ENCODE measurements around the gene PTP4A2. TPM values are rescaled to one million over a fixed set of nuclear protein-coding genes. Genes with fewer than 3 reads are reported as not detected.
"Not testable (repeated sequence)": the region's sequence is repeated elsewhere in the genome, so short reads cannot be mapped to it uniquely, and the experiment has no call there.

Gene PTP4A2
- total RNA-seq, 2 donors from 2014 or later, result 240 to 332 TPM

DNA sequence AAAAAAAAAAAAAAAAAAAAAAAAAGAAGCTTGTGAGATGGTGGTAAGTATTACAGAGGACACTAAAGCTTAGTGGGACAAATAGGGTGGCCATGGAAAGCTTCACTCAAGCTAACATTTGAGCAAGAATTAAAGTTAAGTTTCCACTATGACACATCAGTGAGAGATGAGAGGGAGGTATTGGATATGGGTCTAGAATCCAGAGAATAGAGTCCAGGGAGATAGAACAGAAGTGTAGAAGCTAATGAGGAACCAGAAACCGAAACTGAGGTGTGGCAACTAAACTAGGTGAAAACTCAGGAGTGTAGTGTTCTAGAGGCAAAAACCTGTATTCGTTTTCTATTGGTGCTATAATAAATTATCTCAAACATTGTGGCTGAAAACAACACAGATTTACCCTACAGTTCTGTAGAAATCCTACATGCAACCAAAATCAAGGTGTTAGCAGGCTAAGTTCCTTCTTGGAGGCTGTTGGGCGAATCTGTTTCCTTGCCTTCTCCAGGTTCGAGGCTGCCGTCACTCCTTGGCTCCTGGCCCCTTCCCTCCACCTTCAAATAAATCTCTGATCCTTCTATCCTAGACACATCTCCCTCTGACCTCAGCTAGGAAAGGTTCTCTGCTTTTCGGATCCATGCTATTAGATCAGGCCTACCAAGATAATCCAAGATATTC lies 36.2 kb downstream of the PTP4A2 start:
- no peak overlapping the region for H3K27ac ChIP-seq
- no peaks in the 10 kb centered on the region for H3K36me3 ChIP-seq
- no peaks in the 10 kb centered on the region for H3K4me1 ChIP-seq
- no peaks in the 10 kb centered on the region for H3K27me3 ChIP-seq
- TF ChIP-seq CTCF (IDR thresholded peaks at IDR 0.05), result no peak
- H3K4me3 ChIP-seq, result no peak overlapping the region
- no peaks in the 10 kb centered on the region for H3K9me3 ChIP-seq
- no peak overlapping the region for H3K9ac ChIP-seq (ENCODE audit: low read depth in 2 of 2, low read length in 2 of 2)
- intact Hi-C loops (cut with DNase I), result no loop called here
- no peak for DNase-seq

DNA sequence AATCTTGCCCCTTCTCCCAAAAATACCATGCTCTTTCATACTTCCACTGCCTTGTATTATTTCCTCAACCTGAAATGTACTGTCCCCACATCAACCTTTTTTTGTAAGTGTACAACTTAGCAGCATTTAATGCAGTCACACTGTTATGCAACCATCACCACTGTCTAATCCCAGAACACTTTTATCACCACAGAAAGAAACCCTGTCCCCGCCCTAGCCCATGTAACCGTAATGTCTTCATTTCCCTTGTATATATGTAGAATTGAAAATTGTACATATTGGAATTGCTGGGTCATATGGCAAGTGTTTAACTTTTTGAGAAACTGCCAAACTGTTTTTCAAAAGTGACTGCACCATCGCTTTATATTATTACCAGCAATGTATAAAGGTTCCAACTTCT lies 37.4 kb downstream of the PTP4A2 start:
- H3K9ac ChIP-seq (ENCODE audit: low read depth in 2 of 2, low read length in 2 of 2), result no peak overlapping the region

DNA sequence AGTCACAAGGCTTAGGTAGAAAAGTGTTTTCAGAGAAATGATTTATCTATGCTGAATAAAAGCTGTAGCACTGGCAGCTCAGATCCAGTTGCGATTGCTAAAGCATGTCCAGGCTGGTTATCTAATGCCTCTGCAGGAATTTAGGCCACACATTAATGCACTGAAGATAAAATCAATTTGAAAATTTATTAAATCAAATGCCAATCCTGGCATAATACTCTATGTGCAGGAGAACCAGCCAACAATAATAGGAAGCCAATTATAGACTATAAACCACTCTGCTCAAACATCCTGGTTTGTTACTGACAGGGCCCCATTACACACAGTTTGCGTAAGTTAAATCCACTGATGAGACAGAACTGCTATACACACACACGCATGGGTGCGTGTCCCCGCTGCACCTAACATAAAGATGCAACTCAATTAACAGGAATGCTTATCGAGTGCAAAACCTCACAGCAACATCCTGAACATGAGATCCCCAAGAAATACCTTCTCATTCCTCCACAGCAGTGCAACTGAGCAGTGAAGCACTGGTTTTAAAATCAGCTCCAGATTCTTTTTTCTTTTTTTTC lies 40.6 kb downstream of the PTP4A2 start:
- Histone ChIP-seq H3K9me3 (no peaks in the 10 kb centered on the region), H3K27me3 (no peaks in the 10 kb centered on the region), H3K4me3 (no peak overlapping the region), H3K36me3 (no peaks in the 10 kb centered on the region), H3K4me1 (no peaks in the 10 kb centered on the region), H3K27ac (no peak overlapping the region), H3K9ac (ENCODE audit: low read depth in 2 of 2, low read length in 2 of 2) (no peak overlapping the region)
- no peak for DNase-seq
- intact Hi-C loops (cut with DNase I), result no loop called here
- TF ChIP-seq CTCF (IDR thresholded peaks at IDR 0.05), result no peak

More for the DNA sequence above, 37.4 kb downstream of the PTP4A2 start:
- no peaks in the 10 kb centered on the region for H3K27me3 ChIP-seq
- intact Hi-C loops (cut with DNase I), result no loop called here
- H3K4me1 ChIP-seq, result no peaks in the 10 kb centered on the region
- DNase-seq, result no peak
- no peaks in the 10 kb centered on the region for H3K9me3 ChIP-seq
- H3K36me3 ChIP-seq, result no peaks in the 10 kb centered on the region
- H3K4me3 ChIP-seq, result no peak overlapping the region
- no peak for TF ChIP-seq CTCF (IDR thresholded peaks at IDR 0.05)
- H3K27ac ChIP-seq, result no peak overlapping the region

GRCh38 chr1:31895474-31896198 lies 42.5 kb downstream of the PTP4A2 start:
- H3K4me3 ChIP-seq; H3K9ac ChIP-seq (ENCODE audit: low read depth in 2 of 2, low read length in 2 of 2); H3K27me3 ChIP-seq; DNase-seq; H3K27ac ChIP-seq; H3K4me1 ChIP-seq; H3K9me3 ChIP-seq; H3K36me3 ChIP-seq; intact Hi-C loops (cut with DNase I): not testable (repeated sequence)

GRCh38 chr1:31891280-31891679 lies 46.9 kb downstream of the PTP4A2 start:
- no peak overlapping the region for H3K4me3 ChIP-seq
- H3K9me3 ChIP-seq, result no peaks in the 10 kb centered on the region
- intact Hi-C loops (cut with DNase I), result no loop called here
- no peak overlapping the region for H3K27ac ChIP-seq
- no peak for TF ChIP-seq CTCF (IDR thresholded peaks at IDR 0.05)
- no peaks in the 10 kb centered on the region for H3K4me1 ChIP-seq
- no peaks in the 10 kb centered on the region for H3K27me3 ChIP-seq
- H3K9ac ChIP-seq (ENCODE audit: low read depth in 2 of 2, low read length in 2 of 2), result no peak overlapping the region
- no peak for DNase-seq
- no peaks in the 10 kb centered on the region for H3K36me3 ChIP-seq

GRCh38 chr1:31888291-31888690 lies 49.9 kb downstream of the PTP4A2 start:
- TF ChIP-seq CTCF (IDR thresholded peaks at IDR 0.05), result no peak

More at GRCh38 chr1:31888291-31888690, 49.9 kb downstream of the PTP4A2 start:
- no peak for DNase-seq
- no peaks in the 10 kb centered on the region for H3K4me1 ChIP-seq
- H3K9ac ChIP-seq (ENCODE audit: low read depth in 2 of 2, low read length in 2 of 2), result no peak overlapping the region
- H3K27me3 ChIP-seq, result no peaks in the 10 kb centered on the region
- intact Hi-C loops (cut with DNase I), result no loop called here
- no peaks in the 10 kb centered on the region for H3K36me3 ChIP-seq
- H3K9me3 ChIP-seq, result no peaks in the 10 kb centered on the region
- H3K4me3 ChIP-seq, result no peak overlapping the region
- H3K27ac ChIP-seq, result no peak overlapping the region

Data from colonic mucosa (tissue), 4 donors.